ENCODE results near the gene FGF12.

The FGF12 gene

DNA sequence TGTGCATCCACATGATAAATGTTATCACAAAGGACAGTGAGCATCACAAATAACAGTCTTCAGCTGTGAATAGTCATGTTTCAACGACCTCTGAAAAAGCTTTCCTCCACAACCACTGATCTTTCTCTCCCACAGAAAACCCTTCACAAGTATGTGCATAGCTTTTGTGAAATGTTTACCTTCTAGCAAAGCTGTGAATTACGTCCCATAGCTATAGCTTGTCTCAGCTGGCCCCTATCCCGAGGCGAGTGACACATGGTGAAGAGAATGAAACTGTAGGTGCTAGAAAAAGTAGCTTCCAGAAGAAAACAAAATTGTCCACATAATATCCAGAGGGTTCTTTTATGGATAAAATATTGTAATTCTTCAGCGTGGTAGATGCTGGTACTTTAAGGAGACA lies 182.0 kb downstream of the FGF12 start:
- Histone ChIP-seq H3K9me3 (replicated peaks; ENCODE audit: low read length) (peaks cover 3% of the 10 kb centered on the region), H3K4me2 (ENCODE audit: low read length) (no peak overlapping the region), H3K4me1 (ENCODE audit: control insufficient read depth, insufficient read depth, low read length) (no peaks in the 10 kb centered on the region), H3K9ac (ENCODE audit: low read depth, low read length) (no peak overlapping the region), H3K36me3 (ENCODE audit: insufficient read depth, low read length) (no peaks in the 10 kb centered on the region), H3K4me3 (ENCODE audit: low read length) (no peak overlapping the region), H3K27me3 (ENCODE audit: control insufficient read depth, insufficient read depth, low read length) (no peaks in the 10 kb centered on the region)

DNA sequence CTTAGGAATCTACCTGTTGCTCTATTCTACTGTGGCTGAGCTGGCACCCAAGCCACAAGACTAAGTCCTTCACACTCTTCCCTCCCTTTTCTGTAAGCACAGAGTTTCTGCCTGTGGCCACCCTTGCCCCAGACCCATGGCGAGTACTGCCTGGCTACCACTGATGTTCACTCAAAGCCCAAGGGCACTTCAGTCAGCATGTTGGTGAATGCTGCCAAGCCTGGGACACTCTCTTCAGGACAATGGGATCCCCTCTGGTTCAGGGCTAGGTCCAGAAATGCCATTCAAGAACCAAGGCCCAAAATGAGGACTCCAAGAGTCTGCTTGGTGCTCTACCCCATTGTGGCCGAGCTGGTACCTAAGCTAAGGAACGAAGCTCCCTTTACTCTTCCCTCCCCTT lies 184.2 kb downstream of the FGF12 start:
- no peaks in the 10 kb centered on the region for H3K27me3 ChIP-seq (ENCODE audit: control insufficient read depth, insufficient read depth, low read length)
- peaks cover 3% of the 10 kb centered on the region for H3K9me3 ChIP-seq (replicated peaks; ENCODE audit: low read length)
- H3K9ac ChIP-seq (ENCODE audit: low read depth, low read length), result no peak overlapping the region
- H3K4me1 ChIP-seq (ENCODE audit: control insufficient read depth, insufficient read depth, low read length), result no peaks in the 10 kb centered on the region
- H3K4me2 ChIP-seq (ENCODE audit: low read length), result no peak overlapping the region
- H3K36me3 ChIP-seq (ENCODE audit: insufficient read depth, low read length), result no peaks in the 10 kb centered on the region
- H3K4me3 ChIP-seq (ENCODE audit: low read length), result no peak overlapping the region

DNA sequence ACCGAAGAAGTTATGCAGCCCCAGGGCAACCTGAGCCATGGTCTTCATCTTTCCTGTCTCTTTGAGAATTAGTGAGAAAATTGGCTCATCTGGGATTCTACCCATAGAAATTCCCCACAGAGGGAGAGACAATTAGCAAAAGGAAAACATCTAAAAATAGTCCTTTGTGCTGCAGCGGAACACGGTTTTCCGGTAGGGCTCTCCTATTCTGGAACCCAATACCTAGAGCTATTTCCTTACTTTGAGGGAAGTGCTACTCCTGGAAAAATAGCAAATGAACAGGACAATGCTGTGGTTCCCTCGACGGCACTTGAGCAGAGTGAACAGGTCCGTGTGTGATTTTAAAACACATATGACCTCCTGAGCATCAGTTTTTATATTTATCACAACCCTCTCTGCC lies 210.5 kb downstream of the FGF12 start:
- no peaks in the 10 kb centered on the region for H3K36me3 ChIP-seq (ENCODE audit: insufficient read depth, low read length)
- H3K9ac ChIP-seq (ENCODE audit: low read depth, low read length), result no peak overlapping the region
- no peaks in the 10 kb centered on the region for H3K9me3 ChIP-seq (replicated peaks; ENCODE audit: low read length)
- peaks cover 30% of the 10 kb centered on the region for H3K27me3 ChIP-seq (ENCODE audit: control insufficient read depth, insufficient read depth, low read length)
- H3K4me2 ChIP-seq (ENCODE audit: low read length), result no peak overlapping the region
- no peak overlapping the region for H3K4me3 ChIP-seq (ENCODE audit: low read length)
- peaks cover 3% of the 10 kb centered on the region for H3K4me1 ChIP-seq (ENCODE audit: control insufficient read depth, insufficient read depth, low read length)

DNA sequence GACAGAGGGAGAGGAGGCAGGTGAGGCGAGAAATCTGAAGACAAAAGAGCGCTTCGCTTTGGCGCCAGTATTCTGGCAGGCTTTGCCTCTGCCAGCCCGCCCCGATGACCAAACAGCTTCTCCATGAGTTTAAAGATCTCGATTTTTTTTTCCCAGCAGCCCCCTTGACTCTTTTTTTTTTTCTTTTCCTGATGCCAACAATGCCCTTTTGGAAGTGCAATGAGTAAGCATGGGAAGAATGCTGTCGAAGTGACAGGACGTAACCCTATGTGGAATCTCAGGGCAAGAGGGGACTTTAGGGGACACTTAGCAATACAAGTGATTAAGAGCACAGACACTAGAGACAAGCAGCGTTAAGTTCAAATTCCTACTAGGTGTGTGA lies 211.7 kb downstream of the FGF12 start:
- no peak overlapping the region for H3K4me3 ChIP-seq (ENCODE audit: low read length)
- H3K9ac ChIP-seq (ENCODE audit: low read depth, low read length), result no peak overlapping the region
- H3K27me3 ChIP-seq (ENCODE audit: control insufficient read depth, insufficient read depth, low read length), result peaks cover 30% of the 10 kb centered on the region

DNA sequence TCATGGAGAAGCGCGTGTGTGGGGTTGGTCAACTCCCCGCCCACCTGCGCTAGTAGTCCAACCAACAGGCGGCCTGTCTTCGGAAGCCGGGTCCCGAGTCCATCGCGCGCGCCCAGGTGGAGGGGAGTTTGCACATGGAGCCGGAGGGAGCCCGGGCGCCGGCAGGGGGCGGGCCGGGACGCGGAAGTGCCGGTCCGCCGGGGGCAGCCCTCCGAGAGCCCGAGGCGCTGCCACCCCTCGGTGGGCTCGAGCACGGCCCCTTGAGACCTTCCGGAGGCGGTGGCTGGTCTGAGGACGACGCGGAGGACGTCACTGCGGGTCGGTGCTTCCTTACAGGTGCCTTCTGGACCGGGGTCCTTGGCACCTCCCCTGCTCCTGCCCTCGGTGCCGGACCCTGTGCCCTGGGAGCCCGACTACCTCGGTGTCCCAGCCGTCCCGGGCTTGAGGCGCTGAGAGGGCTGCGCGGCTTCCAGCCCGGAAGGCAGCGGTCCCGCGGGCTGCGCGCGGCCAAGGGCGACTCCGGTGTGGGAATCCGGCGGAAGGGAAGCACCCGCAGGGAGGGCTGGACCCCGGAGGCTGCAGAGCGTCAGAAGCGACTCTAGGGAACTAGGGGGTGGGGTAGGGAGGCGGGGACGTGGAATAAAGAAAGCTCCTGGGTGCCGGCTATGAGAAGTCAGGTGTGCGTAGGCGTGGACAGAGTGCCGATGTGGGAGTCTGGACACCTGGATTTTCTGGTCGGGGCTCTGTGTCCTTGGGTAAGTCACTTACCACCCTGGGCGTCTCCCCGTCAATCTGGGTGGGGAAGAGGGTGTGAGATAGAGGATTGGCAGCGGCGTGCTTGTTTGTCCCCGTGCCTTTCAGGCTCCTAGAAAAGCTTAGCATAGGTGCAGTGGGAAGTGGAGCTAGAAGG lies 212.3 kb downstream of the FGF12 start:
- Histone ChIP-seq H3K9me3 (replicated peaks; ENCODE audit: low read length) (no peaks in the 10 kb centered on the region), H3K27me3 (ENCODE audit: control insufficient read depth, insufficient read depth, low read length) (peaks cover 30% of the 10 kb centered on the region), H3K4me1 (ENCODE audit: control insufficient read depth, insufficient read depth, low read length) (peaks cover 3% of the 10 kb centered on the region), H3K36me3 (ENCODE audit: insufficient read depth, low read length) (no peaks in the 10 kb centered on the region), H3K4me3 (ENCODE audit: low read length) (peak overlapping the region; percentile 32), H3K9ac (ENCODE audit: low read depth, low read length) (no peak overlapping the region), H3K4me2 (ENCODE audit: low read length) (peak overlapping the region; percentile 70)

More for the DNA sequence above, 211.7 kb downstream of the FGF12 start:
- H3K36me3 ChIP-seq (ENCODE audit: insufficient read depth, low read length), result no peaks in the 10 kb centered on the region
- H3K9me3 ChIP-seq (replicated peaks; ENCODE audit: low read length), result no peaks in the 10 kb centered on the region
- peaks cover 3% of the 10 kb centered on the region for H3K4me1 ChIP-seq (ENCODE audit: control insufficient read depth, insufficient read depth, low read length)
- no peak overlapping the region for H3K4me2 ChIP-seq (ENCODE audit: low read length)

DNA sequence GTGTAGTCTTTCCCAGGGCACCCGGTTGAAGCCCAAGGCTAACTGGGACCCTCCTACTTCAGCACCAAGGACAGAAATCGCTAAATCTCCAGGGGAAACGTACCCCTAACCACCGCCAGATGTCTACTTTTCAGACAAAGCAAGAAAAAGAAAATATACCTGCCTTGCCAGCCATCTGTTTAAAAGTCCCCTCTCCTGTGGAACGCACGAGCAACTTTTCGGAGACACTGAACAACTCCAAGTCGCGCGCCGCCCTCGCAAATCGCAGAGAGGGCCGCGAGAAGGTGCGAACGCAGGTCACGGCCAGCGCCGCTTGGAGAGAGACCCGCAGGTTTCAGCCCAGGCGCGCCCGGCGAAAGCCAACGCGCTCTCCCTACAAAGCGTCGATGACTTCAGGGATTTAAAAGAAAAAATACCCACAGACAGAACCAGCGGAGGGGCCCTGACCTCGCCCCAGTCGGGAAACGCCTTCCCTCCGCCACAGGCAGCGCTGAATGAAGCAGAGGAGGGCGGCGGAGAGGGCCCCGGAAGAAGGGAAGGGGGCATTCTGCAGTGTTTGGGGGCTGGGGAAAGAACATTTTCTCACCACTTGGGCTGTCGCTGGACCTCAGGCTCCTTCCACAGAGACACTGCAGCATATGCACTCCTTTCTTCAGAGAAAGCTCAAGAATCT lies 213.1 kb downstream of the FGF12 start:
- Histone ChIP-seq H3K4me1 (ENCODE audit: control insufficient read depth, insufficient read depth, low read length) (peaks cover 3% of the 10 kb centered on the region), H3K36me3 (ENCODE audit: insufficient read depth, low read length) (no peaks in the 10 kb centered on the region), H3K9ac (ENCODE audit: low read depth, low read length) (no peak overlapping the region), H3K9me3 (replicated peaks; ENCODE audit: low read length) (no peaks in the 10 kb centered on the region), H3K4me2 (ENCODE audit: low read length) (peak overlapping the region; percentile 70), H3K4me3 (ENCODE audit: low read length) (peak overlapping the region; percentile 32), H3K27me3 (ENCODE audit: control insufficient read depth, insufficient read depth, low read length) (peaks cover 30% of the 10 kb centered on the region)

DNA sequence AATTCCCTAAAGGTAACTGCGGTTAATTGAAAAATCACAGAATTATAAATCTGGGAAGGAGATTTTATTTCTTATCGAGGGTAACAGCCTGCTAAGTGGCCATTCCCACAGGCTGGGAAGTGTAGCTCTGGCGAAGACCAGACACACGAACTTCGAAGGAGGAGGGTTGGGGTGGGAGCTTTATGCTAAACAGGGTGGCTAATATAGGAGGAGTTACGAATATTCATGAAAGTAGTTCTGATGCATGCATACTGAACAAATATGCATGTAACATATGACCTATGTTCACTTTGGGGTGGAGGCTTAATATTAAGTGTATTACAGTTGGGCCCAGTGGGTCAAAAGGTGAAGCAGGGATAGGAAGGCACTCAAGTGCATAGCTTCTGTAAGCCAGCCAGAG lies 221.6 kb downstream of the FGF12 start:
- H3K9ac ChIP-seq (ENCODE audit: low read depth, low read length), result no peak overlapping the region
- no peaks in the 10 kb centered on the region for H3K36me3 ChIP-seq (ENCODE audit: insufficient read depth, low read length)
- H3K27me3 ChIP-seq (ENCODE audit: control insufficient read depth, insufficient read depth, low read length), result no peaks in the 10 kb centered on the region
- no peak overlapping the region for H3K4me2 ChIP-seq (ENCODE audit: low read length)
- no peaks in the 10 kb centered on the region for H3K4me1 ChIP-seq (ENCODE audit: control insufficient read depth, insufficient read depth, low read length)
- no peak overlapping the region for H3K4me3 ChIP-seq (ENCODE audit: low read length)
- no peaks in the 10 kb centered on the region for H3K9me3 ChIP-seq (replicated peaks; ENCODE audit: low read length)

DNA sequence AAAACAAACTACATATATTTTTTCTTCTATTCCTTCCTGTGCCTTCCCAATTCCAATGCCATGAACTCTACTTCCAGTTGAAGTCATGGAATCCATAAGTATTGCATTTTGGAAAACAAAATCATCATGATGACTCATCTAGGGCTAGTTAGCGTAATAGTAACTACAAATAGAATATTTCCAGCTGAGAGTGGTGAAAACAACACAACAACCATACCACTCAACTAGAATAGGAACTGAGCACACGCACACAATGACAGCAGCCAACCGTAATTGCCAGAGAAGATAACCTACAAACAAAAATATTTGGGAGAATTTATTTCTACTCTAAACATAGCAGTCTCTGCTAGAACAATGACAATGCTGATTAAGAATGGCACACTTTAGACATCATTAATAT lies 225.9 kb downstream of the FGF12 start:
- no peaks in the 10 kb centered on the region for H3K9me3 ChIP-seq (replicated peaks; ENCODE audit: low read length)
- H3K27me3 ChIP-seq (ENCODE audit: control insufficient read depth, insufficient read depth, low read length), result no peaks in the 10 kb centered on the region
- H3K4me1 ChIP-seq (ENCODE audit: control insufficient read depth, insufficient read depth, low read length), result no peaks in the 10 kb centered on the region
- H3K9ac ChIP-seq (ENCODE audit: low read depth, low read length), result no peak overlapping the region
- no peak overlapping the region for H3K4me2 ChIP-seq (ENCODE audit: low read length)
- no peaks in the 10 kb centered on the region for H3K36me3 ChIP-seq (ENCODE audit: insufficient read depth, low read length)
- H3K4me3 ChIP-seq (ENCODE audit: low read length), result no peak overlapping the region

DNA sequence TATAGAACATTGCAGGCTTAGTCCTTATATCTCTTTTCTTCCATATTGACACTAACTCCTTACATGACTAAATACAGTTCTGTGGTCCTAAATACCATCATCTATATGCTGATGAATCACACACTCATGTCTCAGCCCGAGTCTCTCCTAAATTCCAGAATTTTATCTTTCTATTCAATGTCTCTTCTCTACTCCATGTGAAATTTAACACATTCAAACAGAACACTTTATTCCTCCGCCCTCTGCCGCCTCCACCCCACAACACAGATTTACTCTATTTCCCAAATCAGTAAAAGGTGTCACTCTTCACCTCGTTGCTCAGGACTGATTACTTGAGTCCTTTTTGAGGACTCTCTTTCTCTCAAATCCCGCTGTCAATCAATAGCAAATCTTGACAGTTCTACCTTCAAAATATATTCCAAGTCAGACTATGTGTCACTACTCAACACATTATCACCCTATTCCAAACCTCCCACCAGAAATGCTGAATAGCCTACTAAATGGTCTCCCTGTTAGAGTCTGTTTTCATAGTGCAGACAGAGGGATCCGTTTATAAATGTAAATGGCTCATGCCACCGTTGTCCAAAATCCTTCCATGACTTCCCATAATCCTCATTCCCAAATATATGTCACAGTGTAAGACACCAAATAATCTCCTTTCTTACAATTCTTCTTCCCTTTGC lies 230.3 kb downstream of the FGF12 start:
- H3K4me1 ChIP-seq (ENCODE audit: control insufficient read depth, insufficient read depth, low read length), result no peaks in the 10 kb centered on the region
- H3K27me3 ChIP-seq (ENCODE audit: control insufficient read depth, insufficient read depth, low read length), result no peaks in the 10 kb centered on the region
- H3K9me3 ChIP-seq (replicated peaks; ENCODE audit: low read length), result no peaks in the 10 kb centered on the region
- H3K36me3 ChIP-seq (ENCODE audit: insufficient read depth, low read length), result no peaks in the 10 kb centered on the region
- H3K9ac ChIP-seq (ENCODE audit: low read depth, low read length), result no peak overlapping the region
- no peak overlapping the region for H3K4me2 ChIP-seq (ENCODE audit: low read length)
- H3K4me3 ChIP-seq (ENCODE audit: low read length), result no peak overlapping the region

DNA sequence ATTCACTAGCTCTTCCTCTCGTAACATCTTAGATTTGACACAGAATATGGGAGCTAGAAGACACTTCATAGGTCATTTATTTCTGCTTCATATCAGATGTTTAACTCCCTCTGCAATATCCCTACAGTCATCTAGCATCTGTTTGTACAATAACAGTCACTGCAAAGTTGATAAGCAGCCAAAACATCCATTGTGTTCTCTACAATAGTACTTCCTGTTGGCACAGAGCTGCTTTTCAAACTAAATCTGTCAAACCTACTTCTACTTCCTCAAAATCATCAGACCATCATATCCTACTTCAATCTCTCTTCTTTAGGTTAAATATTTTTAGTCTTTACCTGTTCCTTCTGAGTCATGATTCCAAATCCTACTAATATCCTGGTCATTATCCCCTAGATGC lies 233.2 kb downstream of the FGF12 start:
- no peak overlapping the region for H3K9ac ChIP-seq (ENCODE audit: low read depth, low read length)
- no peaks in the 10 kb centered on the region for H3K4me1 ChIP-seq (ENCODE audit: control insufficient read depth, insufficient read depth, low read length)
- H3K27me3 ChIP-seq (ENCODE audit: control insufficient read depth, insufficient read depth, low read length), result no peaks in the 10 kb centered on the region
- no peaks in the 10 kb centered on the region for H3K9me3 ChIP-seq (replicated peaks; ENCODE audit: low read length)
- no peak overlapping the region for H3K4me3 ChIP-seq (ENCODE audit: low read length)
- H3K4me2 ChIP-seq (ENCODE audit: low read length), result no peak overlapping the region
- no peaks in the 10 kb centered on the region for H3K36me3 ChIP-seq (ENCODE audit: insufficient read depth, low read length)

DNA sequence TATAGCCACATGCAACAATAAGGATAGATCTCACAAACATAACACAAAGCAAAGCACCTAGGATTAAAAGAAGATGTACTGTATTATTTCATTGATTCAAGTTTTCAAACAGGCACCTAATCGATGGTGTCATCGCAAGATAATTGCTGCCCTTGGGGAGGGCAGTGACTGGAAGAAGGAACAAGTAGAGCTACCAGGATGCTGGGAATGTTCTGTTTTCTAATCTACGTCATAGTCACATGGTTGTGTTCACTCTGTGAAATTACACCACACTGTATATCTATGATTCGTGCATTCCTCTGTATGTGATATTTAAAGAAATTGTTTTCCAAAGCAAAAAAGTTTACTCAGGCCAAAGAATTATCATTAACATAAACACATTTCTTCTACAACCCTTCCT lies 236.6 kb downstream of the FGF12 start:
- no peaks in the 10 kb centered on the region for H3K4me1 ChIP-seq (ENCODE audit: control insufficient read depth, insufficient read depth, low read length)
- H3K36me3 ChIP-seq (ENCODE audit: insufficient read depth, low read length), result no peaks in the 10 kb centered on the region
- no peaks in the 10 kb centered on the region for H3K9me3 ChIP-seq (replicated peaks; ENCODE audit: low read length)
- no peak overlapping the region for H3K4me2 ChIP-seq (ENCODE audit: low read length)
- H3K27me3 ChIP-seq (ENCODE audit: control insufficient read depth, insufficient read depth, low read length), result no peaks in the 10 kb centered on the region
- H3K4me3 ChIP-seq (ENCODE audit: low read length), result no peak overlapping the region
- H3K9ac ChIP-seq (ENCODE audit: low read depth, low read length), result no peak overlapping the region
